GM23338 (cell line): ENCODE data around the gene COL16A1. TPM values are rescaled to one million over a fixed set of nuclear protein-coding genes. Genes with fewer than 3 reads are reported as not detected.

Experiments
- ATAC-seq: fragments of 200-7000 bp; cut with Tn5 transposase; 3 replicates; pipeline ENCODE4 v1.9.1; 2020
- DNase-seq: peaks from one replicate; pipeline ENCODE4 v3.0.0-alpha.2; 2015; ENCODE audit warnings: low spot score
- H2AFZ ChIP-seq: fragments of 200-600 bp; sonication (generic); 2 replicates; pipeline ENCODE4 v1.8.0; 2016; ENCODE audit warnings: antibody characterized with exemption, mild to moderate bottlenecking, moderate library complexity
- H3F3A ChIP-seq: fragments of 200-600 bp; sonication (generic); replicated peaks from 2 replicates; pipeline ENCODE4 v1.8.0; 2017; ENCODE audit warnings: antibody characterized with exemption, mixed run types, low read depth
- H3K27ac ChIP-seq: fragments of 200-600 bp; sonication (generic); 2 replicates; pipeline ENCODE4 v1.6.1; 2016; ENCODE audit warnings: low read depth
- H3K27me3 ChIP-seq: fragments of 200-600 bp; sonication (generic); 2 replicates; pipeline ENCODE4 v1.8.0; 2016; ENCODE audit warnings: mild to moderate bottlenecking, mixed run types, moderate library complexity; ENCODE audit not compliant: insufficient read depth
- H3K36me3 ChIP-seq: fragments of 200-600 bp; sonication (generic); 2 replicates; pipeline ENCODE4 v1.8.0; 2016; ENCODE audit warnings: mild to moderate bottlenecking; ENCODE audit not compliant: insufficient read depth
- H3K4me1 ChIP-seq: fragments of 200-600 bp; sonication (generic); 2 replicates; pipeline ENCODE4 v1.8.0; 2016; ENCODE audit warnings: mild to moderate bottlenecking, moderate library complexity; ENCODE audit not compliant: insufficient read depth
- H3K4me2 ChIP-seq: fragments of 200-600 bp; sonication (generic); 2 replicates; pipeline ENCODE4 v1.7.1; 2017; ENCODE audit warnings: mixed run types
- H3K4me3 ChIP-seq: fragments of 200-600 bp; sonication (generic); 2 replicates; pipeline ENCODE4 v1.6.1; 2016; ENCODE audit warnings: mixed run types
- H3K79me2 ChIP-seq: fragments of 200-600 bp; sonication (generic); replicated peaks from 2 replicates; pipeline ENCODE4 v1.8.0; 2017; ENCODE audit warnings: mild to moderate bottlenecking; ENCODE audit not compliant: insufficient read depth
- H3K9me2 ChIP-seq: fragments of 200-600 bp; sonication (generic); 2 replicates; pipeline ENCODE4 v1.8.0; 2017; ENCODE audit not compliant: insufficient read depth
- H4K20me1 ChIP-seq: fragments of 200-600 bp; sonication (generic); replicated peaks from 2 replicates; pipeline ENCODE4 v1.8.0; 2017; ENCODE audit warnings: mild to moderate bottlenecking; ENCODE audit not compliant: insufficient read depth
- H3K27ac Mint-ChIP-seq: 2 replicates; pipeline ENCODE4 v1.8.0; 2020; ENCODE audit warnings: inconsistent platforms, mild to moderate bottlenecking, moderate library complexity, mixed read lengths
- H3K27me3 Mint-ChIP-seq: 3 replicates; pipeline ENCODE4 v1.8.0; 2022; ENCODE audit warnings: low read depth, mild to moderate bottlenecking, moderate library complexity, mixed read lengths, inconsistent platforms; ENCODE audit not compliant: insufficient read depth, poor library complexity
- H3K36me3 Mint-ChIP-seq: 3 replicates; pipeline ENCODE4 v1.8.0; 2021; ENCODE audit warnings: low read depth, mild to moderate bottlenecking, inconsistent platforms, moderate library complexity, mixed read lengths
- H3K4me1 Mint-ChIP-seq: 3 replicates; pipeline ENCODE4 v1.8.0; 2020; ENCODE audit warnings: mild to moderate bottlenecking, inconsistent platforms, mixed read lengths
- H3K4me3 Mint-ChIP-seq: 3 replicates; pipeline ENCODE4 v1.8.0; 2021; ENCODE audit warnings: moderate library complexity, mild to moderate bottlenecking, inconsistent platforms, mixed read lengths
- H3K9me3 Mint-ChIP-seq: 3 replicates; pipeline ENCODE4 v1.8.0; 2020; ENCODE audit warnings: moderate library complexity, mild to moderate bottlenecking, inconsistent platforms, mixed read lengths
- CREB1 ChIP-seq: fragments of 250-450 bp; sonication (Bioruptor Pico); IDR thresholded peaks from 2 replicates; pipeline ENCODE4 v1.5.0; 2020; ENCODE audit warnings: low read depth, mild to moderate bottlenecking, moderate library complexity
- CTCF ChIP-seq, 2 experiments: fragments of 200-600 bp in 1 of 2; sonication (generic) in 1 of 2; conservative IDR thresholded peaks; 2 replicates each; pipeline versions ENCODE4 v1.5.1 to v1.6.1; 2016 to 2017; ENCODE audit warnings: antibody characterized with exemption in 2 of 2, low read depth in 2 of 2, mild to moderate bottlenecking in 2 of 2, moderate library complexity in 1 of 2
- ETS1 ChIP-seq: IDR thresholded peaks from 2 replicates; pipeline ENCODE4 v1.6.1; 2016; ENCODE audit warnings: antibody characterized with exemption
- JUNB ChIP-seq: IDR thresholded peaks from one replicate; pipeline ENCODE4 v1.6.1; 2016; ENCODE audit warnings: antibody characterized with exemption; ENCODE audit not compliant: unreplicated experiment
- POLR2AphosphoS5 ChIP-seq: IDR thresholded peaks from 2 replicates; pipeline ENCODE4 v1.6.1; 2016; ENCODE audit warnings: antibody characterized with exemption, low read depth
- REST ChIP-seq: IDR thresholded peaks from one replicate; pipeline ENCODE4 v1.6.1; 2018; ENCODE audit warnings: antibody characterized with exemption; ENCODE audit not compliant: unreplicated experiment
- STAT1 ChIP-seq: IDR thresholded peaks from one replicate; pipeline ENCODE4 v1.6.1; 2016; ENCODE audit warnings: antibody characterized with exemption; ENCODE audit not compliant: unreplicated experiment
- ZNF462 ChIP-seq: fragments of 250-450 bp; sonication (Bioruptor Pico); IDR thresholded peaks from 2 replicates; pipeline ENCODE4 v1.5.0; 2020; ENCODE audit warnings: mild to moderate bottlenecking, moderate library complexity
- polyA plus RNA-seq: library from polyadenylated mRNA; unstranded; fragments of >200 nt; fragmentation: Nextera tagmentation; extraction: Ambion mirVana; gene quantifications from 2 replicates; pipeline ENCODE4 v1.2.1, GENCODE V29; 2016
- total RNA-seq: library from RNA; depleted of rRNA; stranded (reverse); fragments of >200 nt; shearing (Covaris generic); gene quantifications from 2 replicates; pipeline ENCODE4 v1.2.3, GENCODE V29; 2014

The COL16A1 gene
- total and polyA plus RNA-seq, 2 experiments from 2014 or later = 4.2 to 13.2 TPM

- Mint-ChIP-seq H3K27ac (no peak overlapping the region), H3K4me1 (peaks cover 21% of the 10 kb centered on the region), H3K9me3 (no peaks in the 10 kb centered on the region), H3K27me3 (peaks cover 20% of the 10 kb centered on the region), H3K4me3 (no peak overlapping the region; the same call in 2 of the 3 replicates), H3K36me3 (peaks cover 3% of the 10 kb centered on the region; the same call in 1 of the 3 replicates)
- Histone ChIP-seq H3K4me2 (no peak overlapping the region), H4K20me1 (no peaks in the 10 kb centered on the region), H3K79me2 (no peaks in the 10 kb centered on the region), H2AFZ (no peak overlapping the region), H3K27me3 (no peaks in the 10 kb centered on the region), H3K4me1 (peaks cover 5% of the 10 kb centered on the region), H3F3A (0 out of 2 replicates have a peak, but pooled peaks cover under 1% of the 10 kb centered on the region), H3K27ac (no peak overlapping the region), H3K36me3 (no peaks in the 10 kb centered on the region), H3K4me3 (no peak overlapping the region), H3K9me2 (no peaks in the 10 kb centered on the region)
- no peak for TF ChIP-seq CREB1
- no peak for TF ChIP-seq CTCF (conservative IDR thresholded peaks at IDR 0.05; ENCODE audit: low read depth in 2 of 2)
- DNase-seq (no peak), ATAC-seq (no peak)
Measured at GRCh38 chr1:31699341-31699891, 4.4 kb downstream of the COL16A1 start.

GRCh38 chr1:31697369-31697984, 6.3 kb downstream of the COL16A1 start:
- Histone ChIP-seq H3K4me2 (no peak overlapping the region), H3K4me3 (no peak overlapping the region), H3K27ac (no peak overlapping the region), H3K9me2 (no peaks in the 10 kb centered on the region), H2AFZ (no peak overlapping the region), H3F3A (no peaks in the 10 kb centered on the region), H3K4me1 (no peaks in the 10 kb centered on the region; the same call in 1 of the 2 replicates), H3K36me3 (no peaks in the 10 kb centered on the region), H3K79me2 (no peaks in the 10 kb centered on the region), H4K20me1 (no peaks in the 10 kb centered on the region), H3K27me3 (no peaks in the 10 kb centered on the region)
- Mint-ChIP-seq H3K4me1 (peaks cover 18% of the 10 kb centered on the region), H3K4me3 (no peak overlapping the region; the same call in 2 of the 3 replicates), H3K9me3 (no peaks in the 10 kb centered on the region), H3K36me3 (peaks cover 3% of the 10 kb centered on the region; the same call in 1 of the 3 replicates), H3K27me3 (peaks cover 14% of the 10 kb centered on the region), H3K27ac (no peak overlapping the region)
- no peak for DNase-seq
- TF ChIP-seq ZNF462 (CRISPR knock-in tag) (no peak), REST (no peak), JUNB (no peak), ETS1 (no peak), STAT1 (no peak), POLR2AphosphoS5 (no peak)
- ATAC-seq = no peak
